Activated CD8-positive, alpha-beta T cell treated with anti-CD3 and anti-CD28 coated beads for 36 hours (primary cell): ENCODE measurements around the gene TMUB1. TPM values are rescaled to one million over a fixed set of nuclear protein-coding genes. Genes with fewer than 3 reads are reported as not detected.

Source experiments
- ATAC-seq: fragments of 200-7000 bp; cut with Tn5 transposase; one replicate; pipeline ENCODE4 v1.10.0; 2021; ENCODE audit warnings: mild to moderate bottlenecking, moderate library complexity
- CTCF ChIA-PET: fragments of 350-600 bp; sonication (Branson Sonifier 250); formaldehyde crosslinking; loops from one replicate; lab custom pipeline; 2021; ENCODE audit warnings: antibody characterized with exemption; lab: Charles Lee
- POLR2A ChIA-PET: fragments of 350-600 bp; sonication (Branson Sonifier 250); formaldehyde crosslinking; loops from one replicate; lab custom pipeline; 2021; ENCODE audit warnings: antibody characterized with exemption; lab: Charles Lee
- DNase-seq: peaks from one replicate; pipeline ENCODE4 v3.0.0-alpha.2; 2020
- H3K27ac Mint-ChIP-seq: one replicate; pipeline ENCODE4 v1.8.0; 2021; ENCODE audit warnings: mild to moderate bottlenecking, mixed read lengths
- H3K27me3 Mint-ChIP-seq: one replicate; pipeline ENCODE4 v1.8.0; 2021; ENCODE audit warnings: mixed read lengths
- H3K36me3 Mint-ChIP-seq: one replicate; pipeline ENCODE4 v1.8.0; 2021; ENCODE audit warnings: low read depth, mixed read lengths
- H3K4me1 Mint-ChIP-seq: one replicate; pipeline ENCODE4 v1.8.0; 2021; ENCODE audit warnings: low read depth, mixed read lengths
- H3K4me3 Mint-ChIP-seq: one replicate; pipeline ENCODE4 v1.8.0; 2021; ENCODE audit warnings: mild to moderate bottlenecking, moderate library complexity, mixed read lengths
- H3K9me3 Mint-ChIP-seq: one replicate; pipeline ENCODE4 v1.8.0; 2021; ENCODE audit warnings: mixed read lengths
- intact Hi-C: fragments of 100-400 bp; cut with micrococcal nuclease; formaldehyde crosslinking; loops from one replicate; pipeline ENCODE4 v1.10.0; 2022
- total RNA-seq, 2 experiments: library from RNA; stranded (reverse); gene quantifications; one replicate each; pipeline ENCODE4 v1.2.3, GENCODE V29; 2021
- TF ChIP-seq, protein P1 (sequence below): fragments of 200-600 bp; IDR thresholded peaks from one replicate; pipeline ENCODE4 v1.8.0; 2022; ENCODE audit warnings: antibody characterized with exemption, mild to moderate bottlenecking

The TMUB1 gene
- total RNA-seq, 2 experiments from 2014 or later = 59.7 to 64.2 TPM

DNA sequence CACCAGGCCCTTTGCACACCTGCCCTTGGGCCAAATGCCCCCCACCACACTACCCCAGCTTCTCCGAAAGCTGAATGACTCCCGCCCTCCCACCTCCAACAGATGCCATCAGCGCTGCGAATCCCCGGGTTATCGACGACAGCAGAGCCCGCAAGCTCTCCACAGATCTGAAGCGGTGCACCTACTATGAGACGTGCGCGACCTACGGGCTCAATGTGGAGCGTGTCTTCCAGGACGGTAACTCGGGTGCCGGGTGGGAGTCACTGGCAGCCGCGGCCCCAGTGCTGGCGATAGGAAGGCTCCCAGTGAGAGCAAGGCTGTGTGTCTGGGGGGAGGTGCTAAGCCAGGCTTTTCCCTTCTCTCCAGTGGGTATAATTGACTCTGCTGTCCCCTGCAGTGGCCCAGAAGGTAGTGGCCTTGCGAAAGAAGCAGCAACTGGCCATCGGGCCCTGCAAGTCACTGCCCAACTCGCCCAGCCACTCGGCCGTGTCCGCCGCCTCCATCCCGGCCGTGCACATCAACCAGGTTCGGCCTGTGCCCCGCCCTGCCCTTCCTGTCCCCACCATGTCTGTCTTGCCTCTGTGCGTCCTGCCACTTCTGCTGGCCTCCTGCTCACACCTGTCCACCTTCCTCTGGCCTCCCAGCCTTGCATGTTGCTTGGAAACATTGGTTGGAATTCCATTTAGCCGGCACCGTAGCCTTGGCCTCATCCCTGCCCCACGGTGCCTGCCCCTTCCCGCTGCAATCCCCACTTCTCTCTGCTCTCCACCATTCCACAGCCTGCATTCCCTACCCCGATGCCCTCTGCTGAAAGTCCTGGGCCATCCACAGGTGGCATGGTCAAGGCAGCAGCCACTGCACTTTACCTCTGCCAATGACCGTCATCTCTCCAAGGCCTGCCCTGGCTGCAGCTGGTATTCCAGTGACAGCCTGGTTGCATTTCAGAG, 35.1 kb upstream of the TMUB1 start:
- peaks cover 11% of the 10 kb centered on the region for H3K4me1 Mint-ChIP-seq
- TF ChIP-seq, protein P1, sequence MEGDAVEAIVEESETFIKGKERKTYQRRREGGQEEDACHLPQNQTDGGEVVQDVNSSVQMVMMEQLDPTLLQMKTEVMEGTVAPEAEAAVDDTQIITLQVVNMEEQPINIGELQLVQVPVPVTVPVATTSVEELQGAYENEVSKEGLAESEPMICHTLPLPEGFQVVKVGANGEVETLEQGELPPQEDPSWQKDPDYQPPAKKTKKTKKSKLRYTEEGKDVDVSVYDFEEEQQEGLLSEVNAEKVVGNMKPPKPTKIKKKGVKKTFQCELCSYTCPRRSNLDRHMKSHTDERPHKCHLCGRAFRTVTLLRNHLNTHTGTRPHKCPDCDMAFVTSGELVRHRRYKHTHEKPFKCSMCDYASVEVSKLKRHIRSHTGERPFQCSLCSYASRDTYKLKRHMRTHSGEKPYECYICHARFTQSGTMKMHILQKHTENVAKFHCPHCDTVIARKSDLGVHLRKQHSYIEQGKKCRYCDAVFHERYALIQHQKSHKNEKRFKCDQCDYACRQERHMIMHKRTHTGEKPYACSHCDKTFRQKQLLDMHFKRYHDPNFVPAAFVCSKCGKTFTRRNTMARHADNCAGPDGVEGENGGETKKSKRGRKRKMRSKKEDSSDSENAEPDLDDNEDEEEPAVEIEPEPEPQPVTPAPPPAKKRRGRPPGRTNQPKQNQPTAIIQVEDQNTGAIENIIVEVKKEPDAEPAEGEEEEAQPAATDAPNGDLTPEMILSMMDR = no peak
- H3K36me3 Mint-ChIP-seq = no peaks in the 10 kb centered on the region
- H3K27me3 Mint-ChIP-seq = peaks cover 11% of the 10 kb centered on the region
- DNase-seq (no peak), ATAC-seq (no peak)
- POLR2A ChIA-PET = no interaction called here
- H3K9me3 Mint-ChIP-seq = no peaks in the 10 kb centered on the region
- no peak overlapping the region for H3K4me3 Mint-ChIP-seq
- CTCF ChIA-PET = no interaction called here
- intact Hi-C loops = loop anchor here (10.0 kb wide), 1 partner anchor 186 kb away; no protein-coding TSS in a partner anchor
- H3K27ac Mint-ChIP-seq = no peak overlapping the region

DNA sequence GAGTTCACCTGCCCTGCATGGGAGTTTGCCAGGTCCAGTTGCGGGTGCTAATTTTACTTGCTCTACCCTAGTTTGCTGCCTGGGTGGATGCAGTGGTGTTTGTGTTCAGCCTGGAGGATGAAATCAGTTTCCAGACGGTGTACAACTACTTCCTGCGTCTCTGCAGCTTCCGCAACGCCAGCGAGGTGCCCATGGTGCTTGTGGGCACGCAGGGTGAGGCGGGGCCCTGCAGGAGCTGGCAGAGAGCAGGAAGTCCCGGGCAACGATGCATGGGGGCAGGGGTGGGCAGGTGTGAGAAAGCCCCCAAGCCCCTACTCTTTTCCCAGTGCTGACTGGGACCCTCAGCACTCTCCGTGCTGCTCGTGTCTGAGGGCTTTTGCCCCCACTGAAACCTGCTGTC, 34.3 kb upstream of the TMUB1 start:
- ChIA-PET POLR2A (no interaction called here), CTCF (interaction anchor here (0.9 to 1.1 kb wide), 2 partner anchors 89 to 187 kb away, joined by 3 read pairs; partner anchors contain the start of gene ABCB8)
- H3K27me3 Mint-ChIP-seq = peaks cover 17% of the 10 kb centered on the region
- no peaks in the 10 kb centered on the region for H3K9me3 Mint-ChIP-seq
- peak overlapping the region; percentile 57 for H3K4me3 Mint-ChIP-seq
- TF ChIP-seq, protein P1 = no peak
- ATAC-seq (peak; percentile 56), DNase-seq (peak; percentile 46)
- intact Hi-C loops = loop anchor here (10.0 kb wide), 1 partner anchor 187 kb away; no protein-coding TSS in a partner anchor
- H3K4me1 Mint-ChIP-seq = peaks cover 11% of the 10 kb centered on the region
- H3K27ac Mint-ChIP-seq = peak overlapping the region; percentile 73
- no peaks in the 10 kb centered on the region for H3K36me3 Mint-ChIP-seq

- CTCF ChIA-PET = interaction anchor here (0.9 to 1.6 kb wide), 3 partner anchors 7 to 188 kb away, joined by 3 to 11 read pairs (median 3); partner anchors contain the start of gene ABCB8
- POLR2A ChIA-PET = no interaction called here
- Mint-ChIP-seq H3K27ac (peak overlapping the region; percentile 73), H3K36me3 (no peaks in the 10 kb centered on the region), H3K27me3 (peaks cover 17% of the 10 kb centered on the region), H3K9me3 (no peaks in the 10 kb centered on the region), H3K4me1 (peaks cover 11% of the 10 kb centered on the region), H3K4me3 (peak overlapping the region; percentile 57)
- DNase-seq = no peak
- no peak for ATAC-seq
- TF ChIP-seq, protein P1 = no peak
- intact Hi-C loops = loop anchor here (10.0 kb wide), 1 partner anchor 188 kb away; no protein-coding TSS in a partner anchor
Observed at GRCh38 chr7:151116603-151117440, 33.5 kb upstream of the TMUB1 start.

GRCh38 chr7:151115836-151116418, 32.6 kb upstream of the TMUB1 start:
- POLR2A ChIA-PET = no interaction called here
- H3K27ac Mint-ChIP-seq = peak overlapping the region; percentile 50
- intact Hi-C loops = loop anchor here (10.0 kb wide), 1 partner anchor 189 kb away; no protein-coding TSS in a partner anchor

More at GRCh38 chr7:151115836-151116418, 32.6 kb upstream of the TMUB1 start:
- DNase-seq = peak; percentile 21
- no peaks in the 10 kb centered on the region for H3K9me3 Mint-ChIP-seq
- peak; percentile 26 for ATAC-seq
- no peaks in the 10 kb centered on the region for H3K36me3 Mint-ChIP-seq
- TF ChIP-seq, protein P1 = no peak
- peak overlapping the region; percentile 58 for H3K4me3 Mint-ChIP-seq
- H3K4me1 Mint-ChIP-seq = peaks cover 11% of the 10 kb centered on the region
- CTCF ChIA-PET = interaction anchor here (0.6 to 1.6 kb wide), 7 partner anchors 8 to 346 kb away, joined by 3 to 11 read pairs (median 3); no protein-coding TSS in a partner anchor
- H3K27me3 Mint-ChIP-seq = peaks cover 17% of the 10 kb centered on the region
